Adrenal gland (tissue), 5 donors: Measurements from ENCODE around the gene EML6.

ENCODE experiments used
- CTCF ChIP-seq, 6 experiments: fragments of 450-650 bp in 4 of 6; fragments of 200-600 bp in 2 of 6; sonication (generic) in 1 of 6; IDR thresholded peaks; 1 replicate in 5 of 6; 2 replicates in 1 of 6; pipeline versions ENCODE4 v1.5.1 to v1.8.0; 2016 to 2021; ENCODE audit warnings: antibody characterized with exemption in 6 of 6, mild to moderate bottlenecking in 2 of 6, moderate library complexity in 1 of 6
- POLR2A ChIP-seq, 2 donors: fragments of 450-650 bp; IDR thresholded peaks; one replicate each; pipeline ENCODE4 v1.6.1; 2017; ENCODE audit warnings: antibody characterized with exemption in 2 of 2, mild to moderate bottlenecking in 2 of 2, moderate library complexity in 1 of 2
- donor health status: DM: no; HTN: no; CAD: no.

DNA sequence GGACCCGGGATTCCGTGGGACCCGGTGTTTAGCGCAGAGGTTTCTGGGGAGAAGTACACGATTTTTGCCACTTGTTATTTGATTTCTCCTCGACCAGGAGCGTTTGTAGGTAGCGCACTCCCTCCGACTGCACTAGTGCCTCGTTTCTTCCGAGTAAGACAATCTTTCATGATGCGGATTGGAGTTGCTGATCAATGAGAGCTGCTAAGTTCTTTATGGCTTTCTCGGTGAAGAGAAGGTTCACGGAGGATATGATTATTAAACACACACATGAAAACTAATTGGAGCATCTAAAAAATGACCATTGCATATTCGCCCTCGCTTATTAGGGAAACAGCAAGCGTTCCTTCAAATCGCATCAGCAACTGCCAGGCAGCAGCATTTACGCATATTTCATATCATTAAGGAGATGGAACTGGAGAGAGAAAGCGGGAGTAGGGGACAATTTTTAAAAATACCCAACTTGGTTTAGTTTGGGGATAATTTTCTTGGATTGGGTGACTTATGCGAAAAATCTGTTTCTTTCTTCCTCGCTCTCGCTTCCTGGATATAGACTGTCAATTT is 616 bp downstream of the EML6 start:
- TF ChIP-seq CTCF (IDR thresholded peaks at IDR 0.05) (no peak), POLR2A (IDR thresholded peaks at IDR 0.05) (no peak)
